GM18517 (cell line): ENCODE results near the gene LYRM2.

Source experiments
- ATAC-seq: cut with Tn5 transposase; IDR thresholded peaks from one replicate; pipeline ENCODE4 v1.9.1; 2021; ENCODE audit warnings: mild to moderate bottlenecking, moderate library complexity; ENCODE audit not compliant: unreplicated experiment

The LYRM2 gene

DNA sequence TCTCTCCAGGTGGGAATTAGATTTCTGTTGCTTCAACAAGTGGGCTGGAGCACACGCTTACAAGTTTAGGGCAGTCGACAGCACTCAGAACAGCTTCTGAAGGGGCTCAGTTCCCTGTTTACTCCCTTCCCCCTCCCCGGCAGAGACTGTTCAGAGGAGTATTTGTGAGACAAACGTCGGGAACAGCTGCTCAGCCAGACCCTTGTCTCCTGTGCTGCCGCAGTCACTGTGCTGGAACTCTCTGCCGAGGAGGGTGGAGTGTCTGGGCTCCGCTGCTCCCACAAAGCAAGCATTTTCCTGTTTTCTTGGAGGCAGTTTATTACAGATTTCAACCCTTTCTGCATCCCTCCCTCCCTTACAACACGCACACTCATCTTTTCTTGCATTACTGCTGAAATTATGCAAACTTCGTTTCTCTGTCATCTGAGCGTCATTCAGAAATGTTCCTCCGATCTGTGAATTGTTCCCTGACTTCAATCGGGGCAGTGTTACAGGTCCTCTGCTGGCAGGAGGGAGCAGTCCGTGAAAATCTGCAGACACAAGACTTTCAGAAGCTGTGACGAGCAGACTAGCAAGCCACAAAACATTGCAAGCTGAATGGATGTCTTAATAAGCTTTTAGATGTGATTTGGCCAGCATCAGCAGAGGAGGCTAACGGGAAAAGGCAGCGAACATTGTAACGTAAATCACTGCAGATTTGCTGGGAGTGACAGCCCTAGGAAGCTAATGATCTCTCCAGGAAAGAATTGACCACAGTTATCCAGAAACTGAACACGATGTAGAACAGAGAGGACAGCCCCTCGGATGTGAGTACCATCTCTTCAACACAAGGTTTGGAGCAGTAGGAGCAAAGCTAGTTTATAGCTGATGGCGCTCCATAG, 76.2 kb downstream of the LYRM2 start:
- no peak for ATAC-seq

- ATAC-seq = no peak
Observed at GRCh38 chr6:89559487-89559886, 79.1 kb downstream of the LYRM2 start.

DNA sequence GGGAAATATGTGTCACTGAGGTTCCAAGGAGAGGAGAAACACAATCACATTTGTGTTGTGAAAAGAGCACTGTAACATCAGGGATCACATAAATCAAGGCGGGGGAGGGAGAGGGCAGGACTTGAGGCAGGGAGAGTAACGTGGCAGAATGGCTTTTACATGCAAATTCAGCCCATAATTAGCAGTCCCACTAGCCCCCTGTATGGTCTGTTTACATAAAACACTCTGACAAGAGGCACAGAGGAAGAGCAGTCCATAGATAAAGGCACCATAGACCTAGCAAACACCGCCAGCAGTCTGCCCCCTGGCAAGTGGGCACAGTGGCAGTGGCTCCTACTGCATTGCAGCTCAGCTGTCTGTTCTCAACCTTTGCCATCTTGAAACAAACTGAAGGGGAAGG, 82.7 kb downstream of the LYRM2 start:
- no peak for ATAC-seq

GRCh38 chr6:89555031-89555430, 83.5 kb downstream of the LYRM2 start:
- no peak for ATAC-seq

GRCh38 chr6:89554106-89554505, 84.4 kb downstream of the LYRM2 start:
- ATAC-seq = no peak

DNA sequence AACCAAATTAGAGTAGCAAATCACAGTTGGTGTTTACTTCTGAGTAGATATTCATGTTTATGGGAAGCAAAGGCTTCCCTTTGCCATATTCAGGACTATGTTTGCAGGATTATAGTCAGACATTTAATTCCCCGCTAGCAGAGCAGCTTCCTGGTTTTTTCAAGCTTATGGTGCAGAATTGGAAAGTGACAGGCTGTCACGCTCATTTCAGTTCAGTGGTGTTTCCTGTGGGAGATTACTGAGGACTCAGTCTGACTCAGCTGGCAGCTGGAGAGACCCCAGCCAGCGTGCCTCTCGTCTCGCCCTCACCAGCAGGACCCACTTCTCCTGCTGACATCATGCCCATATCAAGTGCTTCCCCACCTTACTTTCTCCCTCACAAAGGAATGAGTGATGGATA, 85.1 kb downstream of the LYRM2 start:
- no peak for ATAC-seq

- no peak for ATAC-seq
Observed at GRCh38 chr6:89547281-89547680, 91.3 kb downstream of the LYRM2 start.

GRCh38 chr6:89542866-89543265, 95.7 kb downstream of the LYRM2 start:
- no peak for ATAC-seq

GRCh38 chr6:89542081-89542857, 96.3 kb downstream of the LYRM2 start:
- no peak for ATAC-seq

GRCh38 chr6:89539779-89540178, 98.8 kb downstream of the LYRM2 start:
- ATAC-seq = no peak

GRCh38 chr6:89536231-89536630, 102.3 kb downstream of the LYRM2 start:
- no peak for ATAC-seq

DNA sequence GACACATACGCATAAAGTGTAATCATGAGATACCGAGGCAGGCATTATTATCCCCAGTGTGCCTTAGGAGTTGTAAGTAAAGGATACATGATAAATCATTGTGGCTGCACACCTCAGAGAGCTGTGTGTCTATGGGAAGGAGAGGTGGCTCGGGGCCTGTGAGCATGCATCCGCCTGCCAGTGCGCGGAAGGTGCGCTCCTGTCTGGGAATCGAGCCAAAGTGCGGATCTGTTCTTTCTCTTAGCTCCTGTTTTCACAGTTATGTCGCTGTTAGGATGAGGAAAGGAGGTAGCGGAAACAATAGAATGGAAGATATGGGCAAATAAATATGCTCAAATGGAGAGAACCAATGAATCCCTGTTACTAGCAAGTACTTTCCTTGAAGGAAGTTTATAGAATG, 107.6 kb downstream of the LYRM2 start:
- ATAC-seq = no peak

- no peak for ATAC-seq
Observed at GRCh38 chr6:89528866-89529265, 109.7 kb downstream of the LYRM2 start.

- ATAC-seq = no peak
Observed at GRCh38 chr6:89527634-89528033, 110.9 kb downstream of the LYRM2 start.

GRCh38 chr6:89526563-89526869, 112.0 kb downstream of the LYRM2 start:
- no peak for ATAC-seq

GRCh38 chr6:89525786-89526562, 112.6 kb downstream of the LYRM2 start:
- no peak for ATAC-seq

DNA sequence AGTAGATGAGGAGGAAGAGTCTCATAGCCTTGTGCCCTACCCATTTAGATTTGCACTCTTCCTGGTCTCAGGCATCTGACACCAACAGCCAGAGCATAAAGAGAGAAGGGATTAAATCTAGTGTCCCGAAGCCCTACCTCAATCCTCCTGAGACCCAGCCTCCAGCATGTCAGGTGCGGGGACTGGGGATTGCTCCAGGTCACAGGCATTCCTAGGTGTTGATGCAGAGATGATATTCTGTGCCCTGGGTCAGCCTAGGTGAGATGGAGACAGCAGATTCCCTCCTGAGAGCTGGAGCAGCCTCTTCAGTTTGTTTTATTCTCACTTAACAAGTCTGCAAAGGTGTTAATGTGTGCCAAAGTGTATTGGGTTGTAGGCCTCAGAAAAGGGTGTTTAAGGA, 115.8 kb downstream of the LYRM2 start:
- ATAC-seq = no peak

- ATAC-seq = no peak
Observed at GRCh38 chr6:89520736-89521135, 117.8 kb downstream of the LYRM2 start.

- no peak for ATAC-seq
Observed at GRCh38 chr6:89518352-89519055, 120.0 kb downstream of the LYRM2 start.
